Heart left ventricle (tissue), 16 donors: ENCODE data around the gene PLA2G2F. TPM values are rescaled to one million over a fixed set of nuclear protein-coding genes. Genes with fewer than 3 reads are reported as not detected.

ENCODE experiments used
- ATAC-seq, 4 donors: fragments of 200-7000 bp; cut with Tn5 transposase; one replicate each; pipeline ENCODE4 v1.9.1; 2020 to 2022; ENCODE audit warnings: moderate library complexity in 4 of 4, mild to moderate bottlenecking in 3 of 4, moderate number of reproducible peaks in 1 of 4
- DNase-seq, 5 donors: peaks; one replicate each; pipeline ENCODE4 v3.0.0-alpha.2; 2020
- H3K27ac ChIP-seq, 12 donors: fragments of 200-600 bp; sonication (generic) in 4 of 12; one replicate each; pipeline versions ENCODE4 v1.5.0 to v1.8.0; 2016 to 2022; ENCODE audit warnings: mild to moderate bottlenecking in 2 of 12
- H3K27me3 ChIP-seq, 9 donors: fragments of 200-600 bp; sonication (generic) in 2 of 9; one replicate each; pipeline versions ENCODE4 v1.5.1 to v1.8.0; 2016 to 2022; ENCODE audit warnings: mild to moderate bottlenecking in 3 of 9
- H3K36me3 ChIP-seq, 9 donors: fragments of 200-600 bp; sonication (generic) in 2 of 9; one replicate each; pipeline versions ENCODE4 v1.5.0 to v1.8.0; 2018 to 2022; ENCODE audit warnings: mild to moderate bottlenecking in 2 of 9
- H3K4me1 ChIP-seq, 12 donors: fragments of 200-600 bp; sonication (generic) in 4 of 12; one replicate each; pipeline versions ENCODE4 v1.5.0 to v1.8.0; 2016 to 2022; ENCODE audit warnings: mild to moderate bottlenecking in 3 of 12
- H3K4me3 ChIP-seq, 12 donors: fragments of 200-600 bp; sonication (generic) in 4 of 12; one replicate each; pipeline versions ENCODE4 v1.5.0 to v1.8.0; 2017 to 2022; ENCODE audit warnings: mild to moderate bottlenecking in 9 of 12, moderate library complexity in 4 of 12
- H3K9me3 ChIP-seq, 12 donors: fragments of 200-600 bp; sonication (generic) in 4 of 12; one replicate each; pipeline versions ENCODE4 v1.5.0 to v1.8.0; 2016 to 2022; ENCODE audit warnings: mild to moderate bottlenecking in 1 of 12
- CTCF ChIP-seq, 12 donors: fragments of 200-600 bp; sonication (generic) in 4 of 12; IDR thresholded peaks; one replicate each; pipeline versions ENCODE4 v1.5.0 to v1.8.0; 2018 to 2022; ENCODE audit warnings: antibody characterized with exemption in 12 of 12, mild to moderate bottlenecking in 5 of 12
- POLR2A ChIP-seq, 2 donors: fragments of 450-650 bp; IDR thresholded peaks; one replicate each; pipeline ENCODE4 v1.6.1; 2017; ENCODE audit warnings: antibody characterized with exemption in 2 of 2, mild to moderate bottlenecking in 2 of 2, moderate library complexity in 2 of 2
- WGBS, 4 donors: extraction: QIAGEN DNeasy Blood & Tissue Kit in 2 of 4; methylation state at CpG; one replicate each; pipeline versions ENCODE4 v1.1.5 to v1.1.7; 2013 to 2018; 5-methylcytosine and 5-hydroxymethylcytosine counted together
- intact Hi-C, 10 donors: fragments of 100-400 bp; cut with DNase I; formaldehyde crosslinking; loops; one replicate each; pipeline versions ENCODE4 v1.11.1 to v1.14.2; 2022
- polyA plus RNA-seq, 2 donors: library from polyadenylated mRNA; stranded (reverse); fragments of 200-250 nt; gene quantifications; one replicate each; pipeline ENCODE4 v1.2.3, GENCODE V29; 2013
- total RNA-seq, 9 donors: library from RNA; depleted of rRNA in 2 of 9; stranded (reverse); fragments of >200 nt in 2 of 9; fragmentation: NEBNext Ultra II Directional in 3 of 9; extraction: Animal tissue kit (Norgen Biotek cat#: 25700) in 3 of 9; gene quantifications; one replicate each; pipeline versions ENCODE4 v1.1.0 to v1.2.4, GENCODE V29; 2016 to 2023
- donor health status: ischemic (EF 13 %, LVEDD 7.1; RV severe dilation, severe dysfunction).
- donor health status: healthy with polysubstance abuse.
- donor health status: DM: no; HTN: yes; CAD: no.
- donor health status: DM: no; HTN: no; CAD: no.
- donor health status: ischemic (EF 25% LVEDD 6.9; RV normal size, moderate dysfunction).
- donor health status: ischemic (EF 25% LVEDD 5.7; RV mildly dilated, moderate dysfunction).
- donor health status: healthy.
- donor health status: DM: yes; HTN: yes; CAD: no.
- donor health status: ischemic (EF 35%, LVEDD 5.7; RV mildly dilated, moderate dysfunction).
- donor health status: nonischemic (EF 11% LVEDD 7.7; RV severe dilation, severe dysfunction).
- donor health status: DM: yes; HTN: yes; CAD: no.
- donor health status: PGD.
- donor health status: ischemic (EF 29% LVEDD 5.4; RV normal size, mild dysfunction).
- donor health status: nonischemic (EF 23%, LVEDD 6.1; RV moderate dilation, normal function).

The PLA2G2F gene
- total and polyA plus RNA-seq, 11 donors = not detected

GRCh38 chr1:20096840-20097447 is 42.2 kb upstream of the PLA2G2F start:
- ATAC-seq (no peak), DNase-seq (peak in 1 of 5 donors; percentile 4)
- Histone ChIP-seq H3K36me3 (peaks cover 0 to 2% (median 0%) of the 10 kb centered on the region in 9 donors), H3K27ac (no peak overlapping the region), H3K4me3 (no peak overlapping the region), H3K27me3 (peaks cover 0 to 3% (median 0%) of the 10 kb centered on the region in 9 donors), H3K9me3 (peaks cover 0 to 13% (median 0%) of the 10 kb centered on the region in 12 donors), H3K4me1 (peaks cover 0 to 21% (median 2%) of the 10 kb centered on the region in 12 donors)
- 77 to 85% (median 84%) methylated on average over 7 of the region's 7 CpGs for WGBS, 4 donors
- TF ChIP-seq CTCF (IDR thresholded peaks at IDR 0.05) (no peak), POLR2A (IDR thresholded peaks at IDR 0.05) (no peak)
- intact Hi-C loops = loop anchor here in 2 of 10 donors (10.0 kb wide), 2 partner anchors 122 to 398 kb away; partner anchors contain the start of gene PLA2G2A (in 1 of the 2)

DNA sequence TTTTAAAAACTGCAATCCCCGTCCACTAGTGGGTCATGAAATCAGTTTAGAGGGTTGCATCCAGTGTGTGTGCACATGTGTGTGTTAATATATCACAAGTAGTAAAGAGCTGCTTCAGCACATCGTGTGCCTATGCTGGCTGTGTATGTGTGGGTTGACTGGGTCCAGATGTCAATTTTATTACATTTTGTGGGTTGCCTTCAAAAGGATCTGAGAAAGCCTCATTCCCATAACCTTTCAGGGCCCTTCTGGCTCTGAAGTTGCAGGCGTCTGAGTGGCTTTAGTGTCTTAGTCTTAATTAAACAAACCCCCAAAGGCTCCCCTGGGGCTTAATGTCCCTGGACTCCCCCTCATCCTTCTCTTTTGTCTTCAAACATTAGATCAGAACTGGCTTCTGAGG is 39.6 kb upstream of the PLA2G2F start:
- no peak overlapping the region for H3K4me3 ChIP-seq
- no peak for DNase-seq
- TF ChIP-seq POLR2A (IDR thresholded peaks at IDR 0.05) (no peak), CTCF (IDR thresholded peaks at IDR 0.05) (no peak)
- H3K27ac ChIP-seq = no peak overlapping the region
- WGBS, 4 donors = 65 to 78% (median 69%) methylated on average over 3 of the region's 3 CpGs
- no peaks in the 10 kb centered on the region for H3K36me3 ChIP-seq
- no peak for ATAC-seq
- H3K9me3 ChIP-seq = peaks cover 0 to 13% (median 0%) of the 10 kb centered on the region in 12 donors
- intact Hi-C loops = loop anchor here in 2 of 10 donors (10.0 kb wide), 2 partner anchors 125 to 395 kb away; partner anchors contain the start of gene PLA2G2A (in 1 of the 2)
- H3K27me3 ChIP-seq = peaks cover 0 to 5% (median 0%) of the 10 kb centered on the region in 9 donors
- peaks cover 0 to 15% (median under 1%) of the 10 kb centered on the region in 12 donors for H3K4me1 ChIP-seq

- 38 to 42% (median 40%) methylated on average over 12 to 14 of the region's 14 CpGs for WGBS, 4 donors
Measured at GRCh38 chr1:20100632-20101355, 38.3 kb upstream of the PLA2G2F start.

More at GRCh38 chr1:20100632-20101355, 38.3 kb upstream of the PLA2G2F start:
- no peak overlapping the region for H3K4me3 ChIP-seq
- ATAC-seq (peak in 3 of 4 donors; percentile 82 to 87 (median 83)), DNase-seq (peak in 4 of 5 donors; percentile 30 to 43 (median 38))
- peaks cover 0 to 5% (median 0%) of the 10 kb centered on the region in 9 donors for H3K27me3 ChIP-seq
- H3K9me3 ChIP-seq = peaks cover 0 to 13% (median 0%) of the 10 kb centered on the region in 12 donors
- intact Hi-C loops = loop anchor here in 9 of 10 donors (2.0 to 10.0 kb wide), 10 partner anchors 52 to 394 kb away; partner anchors contain the start of gene PLA2G2A (in 1 of the 9)
- no peaks in the 10 kb centered on the region for H3K36me3 ChIP-seq
- no peak for TF ChIP-seq POLR2A (IDR thresholded peaks at IDR 0.05)
- TF ChIP-seq CTCF (IDR thresholded peaks at IDR 0.05) = peak; percentile 59 to 77 (median 70)
- peaks cover 0 to 10% (median 0%) of the 10 kb centered on the region in 12 donors for H3K4me1 ChIP-seq
- H3K27ac ChIP-seq = no peak overlapping the region
